Measurements from ENCODE around the gene FBXW4.

DNA sequence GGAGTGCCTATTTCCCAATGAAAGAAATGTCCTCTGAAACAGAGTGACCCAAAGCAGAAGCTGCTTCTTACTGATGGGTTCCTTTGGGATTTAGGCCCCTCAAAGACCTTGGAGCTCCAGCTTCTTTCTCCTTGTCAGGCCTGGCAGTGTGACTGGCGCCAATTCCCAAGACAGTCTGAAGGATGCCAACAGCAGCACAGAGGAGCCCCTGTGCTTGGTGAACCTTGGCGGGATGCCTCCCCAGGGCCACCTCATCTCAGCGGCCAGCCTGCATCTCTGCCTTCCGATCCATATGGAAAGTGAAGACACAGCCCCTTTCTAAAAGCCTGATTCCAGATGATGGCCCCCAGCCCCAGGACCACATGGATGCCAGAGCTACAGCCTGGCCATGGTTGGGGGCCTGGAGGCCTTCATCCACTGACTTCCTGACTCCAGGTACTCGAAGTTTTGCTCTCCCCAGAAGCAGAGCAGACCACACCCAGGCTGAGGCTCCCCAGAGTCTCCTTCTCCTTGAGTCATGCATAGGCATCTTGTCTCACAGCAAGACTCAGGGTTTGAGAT lies 45.4 kb downstream of the FBXW4 start:
- TF ChIP-seq, protein P1, sequence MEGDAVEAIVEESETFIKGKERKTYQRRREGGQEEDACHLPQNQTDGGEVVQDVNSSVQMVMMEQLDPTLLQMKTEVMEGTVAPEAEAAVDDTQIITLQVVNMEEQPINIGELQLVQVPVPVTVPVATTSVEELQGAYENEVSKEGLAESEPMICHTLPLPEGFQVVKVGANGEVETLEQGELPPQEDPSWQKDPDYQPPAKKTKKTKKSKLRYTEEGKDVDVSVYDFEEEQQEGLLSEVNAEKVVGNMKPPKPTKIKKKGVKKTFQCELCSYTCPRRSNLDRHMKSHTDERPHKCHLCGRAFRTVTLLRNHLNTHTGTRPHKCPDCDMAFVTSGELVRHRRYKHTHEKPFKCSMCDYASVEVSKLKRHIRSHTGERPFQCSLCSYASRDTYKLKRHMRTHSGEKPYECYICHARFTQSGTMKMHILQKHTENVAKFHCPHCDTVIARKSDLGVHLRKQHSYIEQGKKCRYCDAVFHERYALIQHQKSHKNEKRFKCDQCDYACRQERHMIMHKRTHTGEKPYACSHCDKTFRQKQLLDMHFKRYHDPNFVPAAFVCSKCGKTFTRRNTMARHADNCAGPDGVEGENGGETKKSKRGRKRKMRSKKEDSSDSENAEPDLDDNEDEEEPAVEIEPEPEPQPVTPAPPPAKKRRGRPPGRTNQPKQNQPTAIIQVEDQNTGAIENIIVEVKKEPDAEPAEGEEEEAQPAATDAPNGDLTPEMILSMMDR (IDR thresholded peaks at IDR 0.05), result no peak
- no peak for TF ChIP-seq POLR2A (IDR thresholded peaks at IDR 0.05)

Data from uterus (tissue), 2 donors.